ENCODE data around the gene LRRC17.

GRCh38 chr7:102981451-102981850 is 68.7 kb downstream of the LRRC17 start:
- TF ChIP-seq MCM2 (IDR thresholded peaks at IDR 0.05; ENCODE audit: low read depth): no peak
- no peak for TF ChIP-seq SP1 (CRISPR knock-in tag; IDR thresholded peaks at IDR 0.05)
